ENCODE results near the gene YJU2. TPM values are rescaled to one million over a fixed set of nuclear protein-coding genes. Genes with fewer than 3 reads are reported as not detected.
"Not testable (repeated sequence)": the region's sequence is repeated elsewhere in the genome, so short reads cannot be mapped to it uniquely, and the experiment has no call there.

The YJU2 gene
- total RNA-seq, 1 experiment from 2014 or later = 28.1 TPM

- POLR2A ChIA-PET = no interaction called here
- no peak for DNase-seq (ENCODE audit: unreplicated experiment)
- peaks cover 4% of the 10 kb centered on the region for H3K36me3 Mint-ChIP-seq (ENCODE audit: insufficient read depth, unreplicated experiment)
- H3K9me3 Mint-ChIP-seq (ENCODE audit: unreplicated experiment) = no peaks in the 10 kb centered on the region
- TF ChIP-seq CTCF (IDR thresholded peaks at IDR 0.05; ENCODE audit: unreplicated experiment) = no peak
- intact Hi-C loops (cut with micrococcal nuclease) = no loop called here
- BruUV-seq (replicated peaks) = no TSS peak
- CTCF ChIA-PET = interaction anchor here (0.6 to 0.8 kb wide), 7 partner anchors 9 to 440 kb away, joined by 3 to 5 read pairs (median 3); no protein-coding TSS in a partner anchor
- H3K27ac Mint-ChIP-seq (ENCODE audit: low read depth, unreplicated experiment) = no peak overlapping the region
- no peak overlapping the region for H3K4me3 Mint-ChIP-seq (ENCODE audit: unreplicated experiment)
- peaks cover 4% of the 10 kb centered on the region for H3K4me1 Mint-ChIP-seq (ENCODE audit: insufficient read depth, unreplicated experiment)
- no peaks in the 10 kb centered on the region for H3K27me3 Mint-ChIP-seq (ENCODE audit: insufficient read depth, unreplicated experiment)
Measured at GRCh38 chr19:4232614-4233281, 14.1 kb upstream of the YJU2 start.

- no TSS peak for BruUV-seq (replicated peaks)
- CTCF ChIA-PET = interaction anchor here (0.6 to 0.8 kb wide), 6 partner anchors 8 to 439 kb away, joined by 3 to 5 read pairs (median 3); partner anchors contain the start of gene YJU2
- Mint-ChIP-seq H3K9me3 (ENCODE audit: unreplicated experiment) (no peaks in the 10 kb centered on the region), H3K27ac (ENCODE audit: low read depth, unreplicated experiment) (no peak overlapping the region), H3K4me1 (ENCODE audit: insufficient read depth, unreplicated experiment) (peaks cover 4% of the 10 kb centered on the region), H3K36me3 (ENCODE audit: insufficient read depth, unreplicated experiment) (peaks cover 4% of the 10 kb centered on the region), H3K27me3 (ENCODE audit: insufficient read depth, unreplicated experiment) (no peaks in the 10 kb centered on the region), H3K4me3 (ENCODE audit: unreplicated experiment) (no peak overlapping the region)
- peak; percentile 61 for TF ChIP-seq CTCF (IDR thresholded peaks at IDR 0.05; ENCODE audit: unreplicated experiment)
- POLR2A ChIA-PET = no interaction called here
- peak; percentile 41 for DNase-seq (ENCODE audit: unreplicated experiment)
- intact Hi-C loops (cut with micrococcal nuclease) = no loop called here
Measured at GRCh38 chr19:4233282-4233853, 13.5 kb upstream of the YJU2 start.

- intact Hi-C loops (cut with micrococcal nuclease) = no loop called here
- BruUV-seq (replicated peaks) = no TSS peak
- no peaks in the 10 kb centered on the region for H3K27me3 Mint-ChIP-seq (ENCODE audit: insufficient read depth, unreplicated experiment)
- peaks cover 4% of the 10 kb centered on the region for H3K4me1 Mint-ChIP-seq (ENCODE audit: insufficient read depth, unreplicated experiment)
- DNase-seq (ENCODE audit: unreplicated experiment) = no peak
- H3K36me3 Mint-ChIP-seq (ENCODE audit: insufficient read depth, unreplicated experiment) = peaks cover 4% of the 10 kb centered on the region
- H3K9me3 Mint-ChIP-seq (ENCODE audit: unreplicated experiment) = no peaks in the 10 kb centered on the region
- ChIA-PET CTCF (interaction anchor here (0.7 to 0.8 kb wide), 2 partner anchors 13 to 187 kb away, joined by 3 to 4 read pairs; partner anchors contain the start of gene YJU2), POLR2A (interaction anchor here (0.6 to 1.0 kb wide), 2 partner anchors 8 to 13 kb away, joined by 3 read pairs; partner anchors contain the start of gene YJU2)
- TF ChIP-seq CTCF (IDR thresholded peaks at IDR 0.05; ENCODE audit: unreplicated experiment) = no peak
- H3K4me3 Mint-ChIP-seq (ENCODE audit: unreplicated experiment) = no peak overlapping the region
- H3K27ac Mint-ChIP-seq (ENCODE audit: low read depth, unreplicated experiment) = no peak overlapping the region
Measured at GRCh38 chr19:4234142-4234861, 12.6 kb upstream of the YJU2 start.

- TF ChIP-seq CTCF (IDR thresholded peaks at IDR 0.05; ENCODE audit: unreplicated experiment) = no peak
Measured at GRCh38 chr19:4234862-4235201, 12.0 kb upstream of the YJU2 start.

GRCh38 chr19:4237510-4237909, 9.4 kb upstream of the YJU2 start:
- CTCF ChIA-PET = interaction anchor here (0.6 kb wide), 1 partner anchor 32 kb away, joined by 4 read pairs; no protein-coding TSS in a partner anchor
- intact Hi-C loops (cut with micrococcal nuclease); H3K4me1 Mint-ChIP-seq (ENCODE audit: insufficient read depth, unreplicated experiment); H3K36me3 Mint-ChIP-seq (ENCODE audit: insufficient read depth, unreplicated experiment); H3K27ac Mint-ChIP-seq (ENCODE audit: low read depth, unreplicated experiment); H3K4me3 Mint-ChIP-seq (ENCODE audit: unreplicated experiment); DNase-seq (ENCODE audit: unreplicated experiment); H3K27me3 Mint-ChIP-seq (ENCODE audit: insufficient read depth, unreplicated experiment); H3K9me3 Mint-ChIP-seq (ENCODE audit: unreplicated experiment); BruUV-seq (replicated peaks): not testable (repeated sequence)
- POLR2A ChIA-PET = interaction anchor here (0.7 kb wide), 1 partner anchor 50 kb away, joined by 4 read pairs; no protein-coding TSS in a partner anchor

More at GRCh38 chr19:4234862-4235201, 12.0 kb upstream of the YJU2 start:
- CTCF ChIA-PET = no interaction called here
- no peaks in the 10 kb centered on the region for H3K9me3 Mint-ChIP-seq (ENCODE audit: unreplicated experiment)
- no peak overlapping the region for H3K27ac Mint-ChIP-seq (ENCODE audit: low read depth, unreplicated experiment)
- DNase-seq (ENCODE audit: unreplicated experiment) = no peak
- peaks cover 4% of the 10 kb centered on the region for H3K4me1 Mint-ChIP-seq (ENCODE audit: insufficient read depth, unreplicated experiment)
- intact Hi-C loops (cut with micrococcal nuclease) = no loop called here
- H3K4me3 Mint-ChIP-seq (ENCODE audit: unreplicated experiment) = no peak overlapping the region
- POLR2A ChIA-PET = interaction anchor here (0.6 to 1.0 kb wide), 3 partner anchors 8 to 922 kb away, joined by 3 to 5 read pairs (median 3); partner anchors contain the start of gene YJU2
- no peaks in the 10 kb centered on the region for H3K27me3 Mint-ChIP-seq (ENCODE audit: insufficient read depth, unreplicated experiment)
- no TSS peak for BruUV-seq (replicated peaks)
- H3K36me3 Mint-ChIP-seq (ENCODE audit: insufficient read depth, unreplicated experiment) = peaks cover 4% of the 10 kb centered on the region
